ENCODE data around the gene SSR2.
A peak's percentile ranks its signal among the peaks of the same experiment; 100 is the strongest.

Gene SSR2

GRCh38 chr1:156065212-156065611 is 44.5 kb upstream of the SSR2 start:
- Histone ChIP-seq H3K4me3 (ENCODE audit: low read depth, low read length) (no peak overlapping the region), H3K27me3 (replicated peaks) (no peaks in the 10 kb centered on the region), H3K36me3 (replicated peaks) (no peaks in the 10 kb centered on the region), H3K27ac (no peak overlapping the region)
- TF ChIP-seq, protein P1, sequence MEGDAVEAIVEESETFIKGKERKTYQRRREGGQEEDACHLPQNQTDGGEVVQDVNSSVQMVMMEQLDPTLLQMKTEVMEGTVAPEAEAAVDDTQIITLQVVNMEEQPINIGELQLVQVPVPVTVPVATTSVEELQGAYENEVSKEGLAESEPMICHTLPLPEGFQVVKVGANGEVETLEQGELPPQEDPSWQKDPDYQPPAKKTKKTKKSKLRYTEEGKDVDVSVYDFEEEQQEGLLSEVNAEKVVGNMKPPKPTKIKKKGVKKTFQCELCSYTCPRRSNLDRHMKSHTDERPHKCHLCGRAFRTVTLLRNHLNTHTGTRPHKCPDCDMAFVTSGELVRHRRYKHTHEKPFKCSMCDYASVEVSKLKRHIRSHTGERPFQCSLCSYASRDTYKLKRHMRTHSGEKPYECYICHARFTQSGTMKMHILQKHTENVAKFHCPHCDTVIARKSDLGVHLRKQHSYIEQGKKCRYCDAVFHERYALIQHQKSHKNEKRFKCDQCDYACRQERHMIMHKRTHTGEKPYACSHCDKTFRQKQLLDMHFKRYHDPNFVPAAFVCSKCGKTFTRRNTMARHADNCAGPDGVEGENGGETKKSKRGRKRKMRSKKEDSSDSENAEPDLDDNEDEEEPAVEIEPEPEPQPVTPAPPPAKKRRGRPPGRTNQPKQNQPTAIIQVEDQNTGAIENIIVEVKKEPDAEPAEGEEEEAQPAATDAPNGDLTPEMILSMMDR (IDR thresholded peaks at IDR 0.05; ENCODE audit: low read depth, low read length, missing control alignments): no peak
- in situ Hi-C loops (cut with HindIII; ENCODE audit: low pct_ligation_motif_present, low sequenced_read_pairs): no loop called here
- no peak for DNase-seq

GRCh38 chr1:156064615-156065014 is 43.9 kb upstream of the SSR2 start:
- TF ChIP-seq, protein P1 (IDR thresholded peaks at IDR 0.05; ENCODE audit: low read depth, low read length, missing control alignments): no peak
- H3K4me3 ChIP-seq (ENCODE audit: low read depth, low read length): no peak overlapping the region
- no peak for DNase-seq
- H3K27ac ChIP-seq: no peak overlapping the region
- in situ Hi-C loops (cut with HindIII; ENCODE audit: low pct_ligation_motif_present, low sequenced_read_pairs): no loop called here
- no peaks in the 10 kb centered on the region for H3K27me3 ChIP-seq (replicated peaks)
- H3K36me3 ChIP-seq (replicated peaks): no peaks in the 10 kb centered on the region

GRCh38 chr1:156063997-156064285 is 43.2 kb upstream of the SSR2 start:
- in situ Hi-C loops (cut with HindIII; ENCODE audit: low pct_ligation_motif_present, low sequenced_read_pairs): no loop called here
- DNase-seq: no peak
- no peak overlapping the region for H3K27ac ChIP-seq
- H3K36me3 ChIP-seq (replicated peaks): no peaks in the 10 kb centered on the region
- H3K27me3 ChIP-seq (replicated peaks): no peaks in the 10 kb centered on the region
- TF ChIP-seq, protein P1 (IDR thresholded peaks at IDR 0.05; ENCODE audit: low read depth, low read length, missing control alignments): no peak
- no peak overlapping the region for H3K4me3 ChIP-seq (ENCODE audit: low read depth, low read length)

GRCh38 chr1:156062189-156062588 is 41.4 kb upstream of the SSR2 start:
- Histone ChIP-seq H3K36me3 (replicated peaks) (no peaks in the 10 kb centered on the region), H3K27me3 (replicated peaks) (no peaks in the 10 kb centered on the region), H3K27ac (no peak overlapping the region), H3K4me3 (ENCODE audit: low read depth, low read length) (no peak overlapping the region)
- in situ Hi-C loops (cut with HindIII; ENCODE audit: low pct_ligation_motif_present, low sequenced_read_pairs): no loop called here
- peak; percentile 38 for DNase-seq
- TF ChIP-seq, protein P1 (IDR thresholded peaks at IDR 0.05; ENCODE audit: low read depth, low read length, missing control alignments): no peak

DNA sequence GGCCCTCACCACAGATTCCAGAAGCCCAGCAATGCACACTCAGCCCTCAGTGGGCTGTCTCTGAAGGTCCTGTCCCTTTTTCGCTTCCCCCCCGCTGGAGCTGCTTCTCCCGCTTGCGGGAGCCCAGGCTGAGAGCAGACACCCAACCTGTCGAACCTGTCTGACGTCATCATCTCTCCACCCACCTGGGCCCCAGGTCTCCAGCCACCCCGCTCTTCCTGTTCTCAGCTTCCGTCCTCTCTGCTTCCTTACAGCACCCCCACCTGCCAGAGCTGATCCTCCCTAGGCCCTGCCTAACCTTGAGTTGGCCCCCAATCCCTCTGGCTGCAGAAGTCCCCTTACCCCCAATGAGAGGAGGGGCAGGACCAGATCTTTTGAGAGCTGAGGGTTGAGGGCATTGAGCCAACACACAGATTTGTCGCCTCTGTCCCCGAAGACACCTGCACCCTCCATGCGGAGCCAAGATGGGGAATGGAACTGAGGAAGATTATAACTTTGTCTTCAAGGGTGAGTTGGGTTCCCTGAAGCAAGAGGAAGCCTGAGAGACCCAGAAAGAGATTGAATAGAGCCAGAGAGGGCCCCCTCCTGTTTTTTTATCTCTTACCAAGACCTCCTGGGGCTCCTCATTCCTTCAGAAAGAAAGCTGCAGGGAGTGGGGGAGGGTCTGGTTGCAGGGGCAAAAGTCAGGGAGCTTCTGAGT is 40.3 kb upstream of the SSR2 start, which contains the start of gene RAB25:
Gene RAB25 (plus strand): TSS at position 224 of the 700 bp plus-strand sequence. CDS start 241 bp downstream, at position 465.
- no peaks in the 10 kb centered on the region for H3K36me3 ChIP-seq (replicated peaks)
- in situ Hi-C loops (cut with HindIII; ENCODE audit: low pct_ligation_motif_present, low sequenced_read_pairs): no loop called here
- no peak within 1 kb of the TSS for H3K4me3 ChIP-seq (ENCODE audit: low read depth, low read length)
- no peaks in the 10 kb centered on the region for H3K27me3 ChIP-seq (replicated peaks)
- TF ChIP-seq, protein P1 (IDR thresholded peaks at IDR 0.05; ENCODE audit: low read depth, low read length, missing control alignments): no peak
- H3K27ac ChIP-seq: no peak within 1 kb of the TSS
- no peak for DNase-seq

DNA sequence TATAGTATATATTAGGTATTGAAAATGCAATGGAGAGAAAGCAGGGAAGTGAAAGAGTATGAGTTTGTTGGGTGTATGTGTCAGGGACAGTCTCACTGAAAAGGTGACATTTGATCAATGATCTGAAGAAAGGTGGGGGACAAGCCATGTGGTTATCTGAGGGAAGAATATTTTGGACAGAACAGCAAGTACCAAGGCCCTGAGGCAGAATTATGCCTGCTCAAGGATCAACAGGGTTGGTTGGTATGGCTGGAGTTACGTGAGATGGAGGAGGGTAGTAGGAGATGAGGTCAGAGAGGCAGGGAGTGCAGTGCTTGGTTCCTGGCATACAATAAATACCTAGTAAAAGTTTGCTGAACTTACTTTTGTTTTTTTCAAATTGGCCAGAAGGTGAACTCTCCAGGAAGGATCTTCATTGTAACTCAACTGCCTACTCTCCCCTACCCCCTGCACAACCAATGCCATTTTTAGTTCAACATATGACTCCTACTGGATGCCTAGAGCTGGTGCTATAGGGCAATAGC is 35.6 kb upstream of the SSR2 start:
- Histone ChIP-seq H3K4me3 (ENCODE audit: low read depth, low read length) (no peak overlapping the region), H3K27ac (no peak overlapping the region), H3K36me3 (replicated peaks) (no peaks in the 10 kb centered on the region), H3K27me3 (replicated peaks) (no peaks in the 10 kb centered on the region)
- in situ Hi-C loops (cut with HindIII; ENCODE audit: low pct_ligation_motif_present, low sequenced_read_pairs): no loop called here
- DNase-seq: no peak
- TF ChIP-seq, protein P1 (IDR thresholded peaks at IDR 0.05; ENCODE audit: low read depth, low read length, missing control alignments): no peak
